Embryonic facial prominence (tissue), 1 donor: ENCODE measurements around the gene TARM1.

ENCODE experiments used
- DNase-seq: peaks from one replicate; pipeline ENCODE4 v3.0.0-alpha.2; 2016; ENCODE audit errors: extremely low spot score

TARM1 gene

GRCh38 chr19:54030895-54031586, 50.1 kb downstream of the TARM1 start:
- DNase-seq, result no peak

GRCh38 chr19:54029930-54030490, 51.2 kb downstream of the TARM1 start:
- no peak for DNase-seq

GRCh38 chr19:54029301-54029700, 51.9 kb downstream of the TARM1 start:
- no peak for DNase-seq

GRCh38 chr19:54026656-54027055, 54.5 kb downstream of the TARM1 start:
- DNase-seq, result no peak

GRCh38 chr19:54024660-54025059, 56.5 kb downstream of the TARM1 start:
- DNase-seq, result no peak

GRCh38 chr19:54023191-54023590, 58.0 kb downstream of the TARM1 start:
- DNase-seq, result no peak

- no peak for DNase-seq
Measured at GRCh38 chr19:54021932-54022331, 59.2 kb downstream of the TARM1 start.

GRCh38 chr19:54021363-54021762, 59.8 kb downstream of the TARM1 start:
- DNase-seq, result no peak
